ENCODE data around the gene PLAU. TPM values are rescaled to one million over a fixed set of nuclear protein-coding genes. Genes with fewer than 3 reads are reported as not detected.

PLAU gene
- total and polyA plus RNA-seq, 10 of the 15 experiments (the other 5 are each of a cell fraction or from before 2014, with no cell fraction given): 2.5 to 20.9 (median 11.5) TPM

DNA sequence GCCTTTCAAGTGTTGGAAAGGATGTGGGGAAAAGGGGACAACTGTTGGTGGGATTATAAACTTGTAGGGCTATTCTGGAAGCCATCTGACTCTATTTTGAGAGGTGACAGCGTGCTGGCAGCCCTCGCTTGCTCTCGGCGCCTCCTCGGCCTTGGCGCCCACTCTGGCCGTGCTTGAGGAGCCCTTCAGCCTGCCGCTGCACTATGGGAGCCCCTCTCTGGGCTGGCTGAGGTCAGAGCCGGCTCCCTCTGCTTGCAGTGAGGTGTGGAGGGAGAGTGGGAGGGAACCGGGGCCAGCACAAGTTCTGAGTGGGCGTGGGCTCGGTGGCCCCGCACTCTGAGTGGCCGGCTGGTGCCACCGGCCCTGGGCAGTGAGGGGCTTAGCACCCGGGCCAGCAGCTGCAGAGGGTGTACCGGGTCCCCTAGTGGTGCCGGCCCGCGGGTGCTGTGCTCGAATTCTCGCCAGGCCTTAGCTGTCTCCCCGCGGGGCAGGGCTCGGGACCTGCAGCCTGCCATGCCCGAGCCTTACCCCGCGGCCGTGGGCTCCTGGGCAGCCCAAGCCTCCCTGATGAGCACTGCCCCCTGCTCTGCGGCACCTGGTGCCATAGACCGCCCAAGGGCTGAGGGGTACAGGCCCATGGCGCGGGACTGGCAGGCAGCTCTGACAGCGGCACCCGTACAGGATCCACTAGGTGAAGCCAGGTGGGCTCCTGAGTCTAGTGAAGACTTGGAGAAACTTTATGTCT, 33.6 kb downstream of the PLAU start:
- in situ Hi-C loops (cut with MboI) (no loop called here), intact Hi-C loops (cut with micrococcal nuclease; ENCODE audit: unreplicated experiment) (no loop called here)
- RAD21 ChIA-PET (ENCODE audit: unreplicated experiment): interaction anchor here (0.9 to 19.6 kb wide), 5 partner anchors 60 to 163 kb away, joined by 3 to 616 read pairs (median 6); partner anchors contain the start of gene CAMK2G
- CTCF ChIA-PET: interaction anchor here (0.7 to 21.2 kb wide), 9 partner anchors 12 to 169 kb away, joined by 3 to 930 read pairs (median 5); no protein-coding TSS in a partner anchor
- no peak overlapping the region for H3K4me2 ChIP-seq (ENCODE audit: control insufficient read depth, insufficient read depth)
- no peak overlapping the region for H3K4me3 ChIP-seq
- H3K9me3 ChIP-seq (replicated peaks; ENCODE audit: control insufficient read depth, insufficient read depth, low read length): no peaks in the 10 kb centered on the region; the same call in 2 of the 3 replicates
- POLR2A ChIA-PET: interaction anchor here (0.6 kb wide), 1 partner anchor 66 kb away, joined by 5 read pairs; no protein-coding TSS in a partner anchor
- no peak overlapping the region for H3K27ac ChIP-seq (ENCODE audit: control insufficient read depth, insufficient read depth)
- H3K36me3 ChIP-seq (ENCODE audit: control insufficient read depth in 2 of 2, insufficient read depth in 2 of 2, low read length in 1 of 2): no peaks in the 10 kb centered on the region
- no peaks in the 10 kb centered on the region for H3K79me2 ChIP-seq (ENCODE audit: control insufficient read depth, insufficient read depth, low read length)
- FAIRE-seq: no peak
- no peak overlapping the region for H2AFZ ChIP-seq (ENCODE audit: control insufficient read depth, low read depth, low read length)
- no peak overlapping the region for H3K9ac ChIP-seq (ENCODE audit: control insufficient read depth, insufficient read depth, low read length)
- 79% methylated on average over 32 of the region's 35 CpGs for WGBS (ENCODE audit: insufficient coverage, insufficient replicate concordance, low lambda C conversion rate, missing lambda C conversion rate)
- ATAC-seq: no peak
- BruUV-seq (replicated peaks): no TSS peak
- SMC1A ChIA-PET (ENCODE audit: uncharacterized antibody, unreplicated experiment): interaction anchor here (1.2 to 34.4 kb wide), 5 partner anchors 9 to 135 kb away, joined by 3 to 1048 read pairs (median 7); no protein-coding TSS in a partner anchor
- no peaks in the 10 kb centered on the region for H3K4me1 ChIP-seq (ENCODE audit: control insufficient read depth, insufficient read depth, low read length)
- no peak for DNase-seq (ENCODE audit: low read depth, low spot score)
- H3K27me3 ChIP-seq (replicated peaks in 1 of 2; ENCODE audit: control insufficient read depth in 2 of 2, insufficient read depth in 2 of 2, low read length in 1 of 2): no peaks in the 10 kb centered on the region
- no peaks in the 10 kb centered on the region for H4K20me1 ChIP-seq (ENCODE audit: control insufficient read depth, insufficient read depth)
- TF ChIP-seq TCF12 (IDR thresholded peaks at IDR 0.05; ENCODE audit: low read depth, low read length) (no peak), IKZF1 (conservative IDR thresholded peaks at IDR 0.05) (no peak), RBBP5 (conservative IDR thresholded peaks at IDR 0.05) (no peak), ASH2L (IDR thresholded peaks at IDR 0.05; ENCODE audit: borderline replicate concordance, low read depth) (no peak), POLR2AphosphoS2 (IDR thresholded peaks at IDR 0.05; ENCODE audit: low read depth, low read length) (no peak), CHD1 (IDR thresholded peaks at IDR 0.05; ENCODE audit: low read depth, low read length) (no peak), JUND (IDR thresholded peaks at IDR 0.05; ENCODE audit: low read depth, low read length) (no peak), HDAC6 (IDR thresholded peaks at IDR 0.05; ENCODE audit: unreplicated experiment) (no peak), MEF2A (IDR thresholded peaks at IDR 0.05; ENCODE audit: insufficient read depth, low read depth, low read length) (no peak)
- TF ChIP-seq, protein P1, sequence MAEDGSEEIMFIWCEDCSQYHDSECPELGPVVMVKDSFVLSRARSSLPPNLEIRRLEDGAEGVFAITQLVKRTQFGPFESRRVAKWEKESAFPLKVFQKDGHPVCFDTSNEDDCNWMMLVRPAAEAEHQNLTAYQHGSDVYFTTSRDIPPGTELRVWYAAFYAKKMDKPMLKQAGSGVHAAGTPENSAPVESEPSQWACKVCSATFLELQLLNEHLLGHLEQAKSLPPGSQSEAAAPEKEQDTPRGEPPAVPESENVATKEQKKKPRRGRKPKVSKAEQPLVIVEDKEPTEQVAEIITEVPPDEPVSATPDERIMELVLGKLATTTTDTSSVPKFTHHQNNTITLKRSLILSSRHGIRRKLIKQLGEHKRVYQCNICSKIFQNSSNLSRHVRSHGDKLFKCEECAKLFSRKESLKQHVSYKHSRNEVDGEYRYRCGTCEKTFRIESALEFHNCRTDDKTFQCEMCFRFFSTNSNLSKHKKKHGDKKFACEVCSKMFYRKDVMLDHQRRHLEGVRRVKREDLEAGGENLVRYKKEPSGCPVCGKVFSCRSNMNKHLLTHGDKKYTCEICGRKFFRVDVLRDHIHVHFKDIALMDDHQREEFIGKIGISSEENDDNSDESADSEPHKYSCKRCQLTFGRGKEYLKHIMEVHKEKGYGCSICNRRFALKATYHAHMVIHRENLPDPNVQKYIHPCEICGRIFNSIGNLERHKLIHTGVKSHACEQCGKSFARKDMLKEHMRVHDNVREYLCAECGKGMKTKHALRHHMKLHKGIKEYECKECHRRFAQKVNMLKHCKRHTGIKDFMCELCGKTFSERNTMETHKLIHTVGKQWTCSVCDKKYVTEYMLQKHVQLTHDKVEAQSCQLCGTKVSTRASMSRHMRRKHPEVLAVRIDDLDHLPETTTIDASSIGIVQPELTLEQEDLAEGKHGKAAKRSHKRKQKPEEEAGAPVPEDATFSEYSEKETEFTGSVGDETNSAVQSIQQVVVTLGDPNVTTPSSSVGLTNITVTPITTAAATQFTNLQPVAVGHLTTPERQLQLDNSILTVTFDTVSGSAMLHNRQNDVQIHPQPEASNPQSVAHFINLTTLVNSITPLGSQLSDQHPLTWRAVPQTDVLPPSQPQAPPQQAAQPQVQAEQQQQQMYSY (CRISPR knock-in tag; IDR thresholded peaks at IDR 0.05): no peak
- TF ChIP-seq, protein P2, sequence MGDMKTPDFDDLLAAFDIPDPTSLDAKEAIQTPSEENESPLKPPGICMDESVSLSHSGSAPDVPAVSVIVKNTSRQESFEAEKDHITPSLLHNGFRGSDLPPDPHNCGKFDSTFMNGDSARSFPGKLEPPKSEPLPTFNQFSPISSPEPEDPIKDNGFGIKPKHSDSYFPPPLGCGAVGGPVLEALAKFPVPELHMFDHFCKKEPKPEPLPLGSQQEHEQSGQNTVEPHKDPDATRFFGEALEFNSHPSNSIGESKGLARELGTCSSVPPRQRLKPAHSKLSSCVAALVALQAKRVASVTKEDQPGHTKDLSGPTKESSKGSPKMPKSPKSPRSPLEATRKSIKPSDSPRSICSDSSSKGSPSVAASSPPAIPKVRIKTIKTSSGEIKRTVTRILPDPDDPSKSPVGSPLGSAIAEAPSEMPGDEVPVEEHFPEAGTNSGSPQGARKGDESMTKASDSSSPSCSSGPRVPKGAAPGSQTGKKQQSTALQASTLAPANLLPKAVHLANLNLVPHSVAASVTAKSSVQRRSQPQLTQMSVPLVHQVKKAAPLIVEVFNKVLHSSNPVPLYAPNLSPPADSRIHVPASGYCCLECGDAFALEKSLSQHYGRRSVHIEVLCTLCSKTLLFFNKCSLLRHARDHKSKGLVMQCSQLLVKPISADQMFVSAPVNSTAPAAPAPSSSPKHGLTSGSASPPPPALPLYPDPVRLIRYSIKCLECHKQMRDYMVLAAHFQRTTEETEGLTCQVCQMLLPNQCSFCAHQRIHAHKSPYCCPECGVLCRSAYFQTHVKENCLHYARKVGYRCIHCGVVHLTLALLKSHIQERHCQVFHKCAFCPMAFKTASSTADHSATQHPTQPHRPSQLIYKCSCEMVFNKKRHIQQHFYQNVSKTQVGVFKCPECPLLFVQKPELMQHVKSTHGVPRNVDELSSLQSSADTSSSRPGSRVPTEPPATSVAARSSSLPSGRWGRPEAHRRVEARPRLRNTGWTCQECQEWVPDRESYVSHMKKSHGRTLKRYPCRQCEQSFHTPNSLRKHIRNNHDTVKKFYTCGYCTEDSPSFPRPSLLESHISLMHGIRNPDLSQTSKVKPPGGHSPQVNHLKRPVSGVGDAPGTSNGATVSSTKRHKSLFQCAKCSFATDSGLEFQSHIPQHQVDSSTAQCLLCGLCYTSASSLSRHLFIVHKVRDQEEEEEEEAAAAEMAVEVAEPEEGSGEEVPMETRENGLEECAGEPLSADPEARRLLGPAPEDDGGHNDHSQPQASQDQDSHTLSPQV (IDR thresholded peaks at IDR 0.05): no peak
- TF ChIP-seq, protein P3, sequence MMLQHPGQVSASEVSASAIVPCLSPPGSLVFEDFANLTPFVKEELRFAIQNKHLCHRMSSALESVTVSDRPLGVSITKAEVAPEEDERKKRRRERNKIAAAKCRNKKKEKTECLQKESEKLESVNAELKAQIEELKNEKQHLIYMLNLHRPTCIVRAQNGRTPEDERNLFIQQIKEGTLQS (IDR thresholded peaks at IDR 0.05; ENCODE audit: borderline replicate concordance, extremely low read depth, low read depth, low read length): no peak
- TF ChIP-seq, protein P4, sequence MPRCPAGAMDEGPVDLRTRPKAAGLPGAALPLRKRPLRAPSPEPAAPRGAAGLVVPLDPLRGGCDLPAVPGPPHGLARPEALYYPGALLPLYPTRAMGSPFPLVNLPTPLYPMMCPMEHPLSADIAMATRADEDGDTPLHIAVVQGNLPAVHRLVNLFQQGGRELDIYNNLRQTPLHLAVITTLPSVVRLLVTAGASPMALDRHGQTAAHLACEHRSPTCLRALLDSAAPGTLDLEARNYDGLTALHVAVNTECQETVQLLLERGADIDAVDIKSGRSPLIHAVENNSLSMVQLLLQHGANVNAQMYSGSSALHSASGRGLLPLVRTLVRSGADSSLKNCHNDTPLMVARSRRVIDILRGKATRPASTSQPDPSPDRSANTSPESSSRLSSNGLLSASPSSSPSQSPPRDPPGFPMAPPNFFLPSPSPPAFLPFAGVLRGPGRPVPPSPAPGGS (IDR thresholded peaks at IDR 0.05; ENCODE audit: borderline replicate concordance, insufficient read depth, low read depth, low read length, poor library complexity, severe bottlenecking): no peak

Measured in GM12878 (cell line).